ENCODE results near the gene AKIRIN2. TPM values are rescaled to one million over a fixed set of nuclear protein-coding genes. Genes with fewer than 3 reads are reported as not detected.

Gene AKIRIN2

GRCh38 chr6:87630746-87631145 is 71.3 kb downstream of the AKIRIN2 start:
- H3K4me3 ChIP-seq (ENCODE audit: low read length in 2 of 2) = no peak overlapping the region
- WGBS, 2 donors (ENCODE audit: extremely low coverage in 2 of 2, insufficient read length in 2 of 2, insufficient replicate concordance in 1 of 2) = no CpG with 5 or more reads among the region's 1 CpG
- H3K9me3 ChIP-seq (replicated peaks in 1 of 2; ENCODE audit: control insufficient read depth in 2 of 2, insufficient read depth in 1 of 2, low read depth in 1 of 2, low read length in 2 of 2) = no peaks in the 10 kb centered on the region
- no peak overlapping the region for H2BK5ac ChIP-seq (ENCODE audit: low read length)
- no peak overlapping the region for H2AFZ ChIP-seq (ENCODE audit: low read length)
- no peak overlapping the region for H3K18ac ChIP-seq (ENCODE audit: low read length)
- H4K8ac ChIP-seq (ENCODE audit: low read depth, low read length) = no peak overlapping the region
- no peak overlapping the region for H3K4ac ChIP-seq (ENCODE audit: low read length)
- peaks cover 0 to 4% of the 10 kb centered on the region in 2 donors for H3K4me1 ChIP-seq (ENCODE audit: control insufficient read depth in 2 of 2, insufficient read depth in 1 of 2, low read depth in 1 of 2, low read length in 2 of 2)
- H3K27ac ChIP-seq (replicated peaks; ENCODE audit: low read length) = no peak overlapping the region
- no peak overlapping the region for H2AK5ac ChIP-seq (ENCODE audit: low read depth, low read length)
- no peak overlapping the region for H3K23ac ChIP-seq (ENCODE audit: low read depth, low read length, poor library complexity)
- H3K4me2 ChIP-seq (ENCODE audit: insufficient read depth, low read length, poor library complexity, severe bottlenecking) = no peak overlapping the region
- H3K9ac ChIP-seq (ENCODE audit: low read depth, low read length, poor library complexity) = no peak overlapping the region
- no peak overlapping the region for H2BK12ac ChIP-seq (ENCODE audit: low read length)
- no peak overlapping the region for H2BK120ac ChIP-seq (ENCODE audit: low read depth, low read length)
- H2BK15ac ChIP-seq (ENCODE audit: low read length) = no peak overlapping the region
- peaks cover 0 to 69% of the 10 kb centered on the region in 2 donors for H3K36me3 ChIP-seq (replicated peaks in 1 of 2; ENCODE audit: control insufficient read depth in 2 of 2, insufficient read depth in 2 of 2, low read length in 2 of 2)
- no peaks in the 10 kb centered on the region for H3K79me1 ChIP-seq (ENCODE audit: low read depth, low read length)
- no peak for DNase-seq (ENCODE audit: low spot score)
- no peak overlapping the region for H3K14ac ChIP-seq (ENCODE audit: low read length)
- H3K27me3 ChIP-seq (ENCODE audit: control insufficient read depth in 3 of 3, insufficient read depth in 3 of 3, low read depth in 1 of 3, low read length in 3 of 3) = no peaks in the 10 kb centered on the region
- H4K91ac ChIP-seq (ENCODE audit: low read depth, low read length, poor library complexity) = no peak overlapping the region

DNA sequence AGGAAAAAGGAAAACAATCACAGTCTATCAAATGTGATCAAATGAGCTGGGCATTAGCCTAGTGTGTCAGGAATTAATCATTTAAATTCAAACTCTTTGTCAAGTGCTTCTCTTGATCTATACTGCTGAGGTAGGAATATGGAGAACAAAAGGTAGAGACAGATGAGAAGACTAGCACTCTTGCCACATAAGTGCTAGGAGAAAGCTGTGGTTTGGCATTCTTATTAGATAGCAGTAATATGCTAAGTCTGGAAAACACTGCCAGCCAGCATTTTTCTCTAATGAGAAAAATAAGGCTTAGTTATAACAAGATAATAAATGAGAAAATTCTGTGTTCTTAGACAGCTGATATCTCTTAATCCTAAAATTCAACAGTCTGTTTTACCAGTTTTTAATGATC is 73.2 kb downstream of the AKIRIN2 start:
- H3K4me2 ChIP-seq (ENCODE audit: insufficient read depth, low read length, poor library complexity, severe bottlenecking) = no peak overlapping the region
- no peak overlapping the region for H4K91ac ChIP-seq (ENCODE audit: low read depth, low read length, poor library complexity)
- H3K18ac ChIP-seq (ENCODE audit: low read length) = no peak overlapping the region
- H3K23ac ChIP-seq (ENCODE audit: low read depth, low read length, poor library complexity) = no peak overlapping the region
- no peak overlapping the region for H3K4ac ChIP-seq (ENCODE audit: low read length)
- no peak overlapping the region for H3K14ac ChIP-seq (ENCODE audit: low read length)
- H3K4me3 ChIP-seq (ENCODE audit: low read length in 2 of 2) = no peak overlapping the region
- H2BK5ac ChIP-seq (ENCODE audit: low read length) = no peak overlapping the region
- H3K4me1 ChIP-seq (ENCODE audit: control insufficient read depth in 2 of 2, insufficient read depth in 1 of 2, low read depth in 1 of 2, low read length in 2 of 2) = peaks cover 0 to 4% of the 10 kb centered on the region in 2 donors
- H3K9me3 ChIP-seq (replicated peaks in 1 of 2; ENCODE audit: control insufficient read depth in 2 of 2, insufficient read depth in 1 of 2, low read depth in 1 of 2, low read length in 2 of 2) = no peaks in the 10 kb centered on the region
- no peak overlapping the region for H2BK15ac ChIP-seq (ENCODE audit: low read length)
- H2AFZ ChIP-seq (ENCODE audit: low read length) = no peak overlapping the region
- no peak overlapping the region for H3K9ac ChIP-seq (ENCODE audit: low read depth, low read length, poor library complexity)
- no peak for DNase-seq (ENCODE audit: low spot score)
- no peak overlapping the region for H3K27ac ChIP-seq (replicated peaks; ENCODE audit: low read length)
- peaks cover 0 to 58% of the 10 kb centered on the region in 2 donors for H3K36me3 ChIP-seq (replicated peaks in 1 of 2; ENCODE audit: control insufficient read depth in 2 of 2, insufficient read depth in 2 of 2, low read length in 2 of 2)
- H2AK5ac ChIP-seq (ENCODE audit: low read depth, low read length) = no peak overlapping the region
- no peaks in the 10 kb centered on the region for H3K27me3 ChIP-seq (ENCODE audit: control insufficient read depth in 3 of 3, insufficient read depth in 3 of 3, low read depth in 1 of 3, low read length in 3 of 3)
- no peak overlapping the region for H4K8ac ChIP-seq (ENCODE audit: low read depth, low read length)
- no peaks in the 10 kb centered on the region for H3K79me1 ChIP-seq (ENCODE audit: low read depth, low read length)
- H2BK12ac ChIP-seq (ENCODE audit: low read length) = no peak overlapping the region
- H2BK120ac ChIP-seq (ENCODE audit: low read depth, low read length) = no peak overlapping the region

DNA sequence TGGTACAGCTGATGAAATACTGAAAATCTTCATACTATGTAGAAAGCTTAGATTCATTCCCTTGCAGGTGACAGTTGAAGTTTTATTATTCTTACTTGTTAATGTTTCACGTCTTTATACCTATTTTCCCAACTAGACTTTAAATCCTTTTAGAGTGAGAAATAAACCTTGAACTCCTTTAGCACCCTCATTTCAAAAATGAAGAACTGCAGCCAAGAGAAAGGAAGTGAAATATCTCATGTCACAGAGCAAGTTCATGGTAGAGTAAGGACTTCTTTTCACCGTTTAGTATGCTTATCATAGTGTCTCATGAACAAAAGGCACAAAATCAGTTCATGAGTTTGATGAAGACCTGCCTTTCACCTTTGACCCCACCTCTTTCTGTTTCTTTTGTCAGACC is 73.6 kb downstream of the AKIRIN2 start:
- Histone ChIP-seq H2BK12ac (ENCODE audit: low read length) (no peak overlapping the region), H3K23ac (ENCODE audit: low read depth, low read length, poor library complexity) (no peak overlapping the region), H4K91ac (ENCODE audit: low read depth, low read length, poor library complexity) (no peak overlapping the region), H2BK120ac (ENCODE audit: low read depth, low read length) (no peak overlapping the region), H3K4me3 (ENCODE audit: low read length in 2 of 2) (no peak overlapping the region), H3K9ac (ENCODE audit: low read depth, low read length, poor library complexity) (no peak overlapping the region), H4K8ac (ENCODE audit: low read depth, low read length) (no peak overlapping the region), H3K27me3 (ENCODE audit: control insufficient read depth in 3 of 3, insufficient read depth in 3 of 3, low read depth in 1 of 3, low read length in 3 of 3) (no peaks in the 10 kb centered on the region), H3K4ac (ENCODE audit: low read length) (no peak overlapping the region), H3K18ac (ENCODE audit: low read length) (no peak overlapping the region), H2BK5ac (ENCODE audit: low read length) (no peak overlapping the region), H3K79me1 (ENCODE audit: low read depth, low read length) (no peaks in the 10 kb centered on the region), H2AK5ac (ENCODE audit: low read depth, low read length) (no peak overlapping the region), H2AFZ (ENCODE audit: low read length) (no peak overlapping the region), H3K9me3 (replicated peaks in 1 of 2; ENCODE audit: control insufficient read depth in 2 of 2, insufficient read depth in 1 of 2, low read depth in 1 of 2, low read length in 2 of 2) (no peaks in the 10 kb centered on the region), H3K27ac (replicated peaks; ENCODE audit: low read length) (no peak overlapping the region), H3K14ac (ENCODE audit: low read length) (no peak overlapping the region), H2BK15ac (ENCODE audit: low read length) (no peak overlapping the region), H3K4me1 (ENCODE audit: control insufficient read depth in 2 of 2, insufficient read depth in 1 of 2, low read depth in 1 of 2, low read length in 2 of 2) (peaks cover 0 to 4% of the 10 kb centered on the region in 2 donors), H3K36me3 (replicated peaks in 1 of 2; ENCODE audit: control insufficient read depth in 2 of 2, insufficient read depth in 2 of 2, low read length in 2 of 2) (peaks cover 0 to 58% of the 10 kb centered on the region in 2 donors), H3K4me2 (ENCODE audit: insufficient read depth, low read length, poor library complexity, severe bottlenecking) (no peak overlapping the region)
- no peak for DNase-seq (ENCODE audit: low spot score)
- no CpG with 5 or more reads among the region's 2 CpGs for WGBS, 2 donors (ENCODE audit: extremely low coverage in 2 of 2, insufficient read length in 2 of 2, insufficient replicate concordance in 1 of 2)

Small RNA genes lying within 50 kb of the gene (small RNA-seq; reads per million reads assigned to genes)
- not detected for gene RF01210 (ENCODE audit: insufficient read depth)
